PC-9 (cell line): Measurements from ENCODE around the gene XKR8. TPM values are rescaled to one million over a fixed set of nuclear protein-coding genes. Genes with fewer than 3 reads are reported as not detected.

Experiments
- Bru-seq: library from RNA; stranded (reverse); fragments of 400-500 nt; gene quantifications from one replicate; lab custom pipeline; 2021; lab: Mats Ljungman, UMichigan
- BruChase-seq, 2 experiments: library from RNA; stranded (reverse); fragments of 400-500 nt; gene quantifications; one replicate each; lab custom pipeline; 2021; lab: Mats Ljungman, UMichigan
- BruUV-seq: library from RNA; stranded (reverse); fragments of 400-500 nt; replicated peaks from 2 replicates; lab custom pipeline; 2021; lab: Mats Ljungman, UMichigan
- CTCF ChIA-PET: fragments of 300-600 bp; sonication (Branson Sonifier 250); formaldehyde crosslinking; loops from one replicate; lab custom pipeline; 2022; ENCODE audit warnings: antibody characterized with exemption; lab: Charles Lee
- POLR2A ChIA-PET: fragments of 300-600 bp; sonication (Branson Sonifier 250); formaldehyde crosslinking; loops from one replicate; lab custom pipeline; 2022; ENCODE audit warnings: antibody characterized with exemption; ENCODE audit not compliant: unreplicated experiment; lab: Charles Lee
- DNase-seq, 2 experiments: peaks; one replicate each; pipeline versions ENCODE4 v3.0.0 to v3.0.0-alpha.2; 2015 to 2022; ENCODE audit warnings: mixed read lengths in 1 of 2
- H2AFZ ChIP-seq: fragments of 200-600 bp; sonication (generic); 2 replicates; pipeline ENCODE4 v1.8.1; 2017; ENCODE audit warnings: antibody characterized with exemption
- H3F3A ChIP-seq: fragments of 200-600 bp; sonication (generic); 2 replicates; pipeline ENCODE4 v1.8.1; 2017; ENCODE audit warnings: antibody characterized with exemption, mild to moderate bottlenecking, low read depth; ENCODE audit not compliant: insufficient read depth
- H3K27ac ChIP-seq: fragments of 200-600 bp; sonication (generic); 2 replicates; pipeline ENCODE4 v1.6.1; 2016; ENCODE audit warnings: mixed run types
- H3K27me3 ChIP-seq: fragments of 200-600 bp; sonication (generic); 2 replicates; pipeline ENCODE4 v1.6.1; 2016; ENCODE audit warnings: low read depth, mixed run types; ENCODE audit not compliant: insufficient read depth
- H3K36me3 ChIP-seq: fragments of 200-600 bp; sonication (generic); 2 replicates; pipeline ENCODE4 v1.6.1; 2016; ENCODE audit warnings: low read depth, mixed run types
- H3K4me1 ChIP-seq: fragments of 200-600 bp; sonication (generic); replicated peaks from 2 replicates; pipeline ENCODE4 v1.6.1; 2016; ENCODE audit warnings: mixed run types; ENCODE audit not compliant: insufficient read depth
- H3K4me2 ChIP-seq: fragments of 200-600 bp; sonication (generic); 2 replicates; pipeline ENCODE4 v1.6.1; 2017; ENCODE audit warnings: mixed run types
- H3K4me3 ChIP-seq: fragments of 200-600 bp; sonication (generic); 2 replicates; pipeline ENCODE4 v1.6.1; 2016; ENCODE audit warnings: mixed run types
- H3K79me2 ChIP-seq: fragments of 200-600 bp; sonication (generic); 2 replicates; pipeline ENCODE4 v1.6.1; 2017; ENCODE audit warnings: low read depth, mixed run types
- H3K9me2 ChIP-seq: fragments of 200-600 bp; sonication (generic); 2 replicates; pipeline ENCODE4 v1.8.1; 2017; ENCODE audit warnings: mild to moderate bottlenecking; ENCODE audit not compliant: insufficient read depth
- H3K9me3 ChIP-seq: fragments of 200-600 bp; sonication (generic); 2 replicates; pipeline ENCODE4 v1.8.1; 2016; ENCODE audit warnings: low read depth; ENCODE audit not compliant: insufficient read depth
- H4K20me1 ChIP-seq: fragments of 200-600 bp; sonication (generic); 2 replicates; pipeline ENCODE4 v1.8.1; 2017; ENCODE audit not compliant: insufficient read depth
- EZH2 ChIP-seq: fragments of 200-600 bp; sonication (generic); IDR thresholded peaks from 2 replicates; pipeline ENCODE4 v1.8.0; 2017; ENCODE audit warnings: antibody characterized with exemption, low read depth
- intact Hi-C: fragments of 100-400 bp; cut with micrococcal nuclease; formaldehyde crosslinking; loops from one replicate; pipeline ENCODE4 v1.10.0; 2022; ENCODE audit not compliant: unreplicated experiment
- long read RNA-seq: library from polyadenylated mRNA; stranded (forward); transcript quantifications from one replicate; pipeline ENCODE4 v2.0.0, GENCODE V29; 2022
- total RNA-seq: library from RNA; stranded (reverse); gene quantifications from 2 replicates; pipeline ENCODE4 v1.2.3, GENCODE V29; 2021
- TF ChIP-seq, protein P1 (sequence below): fragments of 200-600 bp; sonication (generic); conservative IDR thresholded peaks from 2 replicates; pipeline ENCODE4 v1.6.1; 2017; ENCODE audit warnings: mixed run types, antibody characterized with exemption, mild to moderate bottlenecking, moderate library complexity

Gene XKR8, protein sequence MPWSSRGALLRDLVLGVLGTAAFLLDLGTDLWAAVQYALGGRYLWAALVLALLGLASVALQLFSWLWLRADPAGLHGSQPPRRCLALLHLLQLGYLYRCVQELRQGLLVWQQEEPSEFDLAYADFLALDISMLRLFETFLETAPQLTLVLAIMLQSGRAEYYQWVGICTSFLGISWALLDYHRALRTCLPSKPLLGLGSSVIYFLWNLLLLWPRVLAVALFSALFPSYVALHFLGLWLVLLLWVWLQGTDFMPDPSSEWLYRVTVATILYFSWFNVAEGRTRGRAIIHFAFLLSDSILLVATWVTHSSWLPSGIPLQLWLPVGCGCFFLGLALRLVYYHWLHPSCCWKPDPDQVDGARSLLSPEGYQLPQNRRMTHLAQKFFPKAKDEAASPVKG
- total RNA-seq (4.9 and 5.7 TPM in 2 replicates), Bru-seq, nascent RNA (percentile 42 among the genes with signal in this experiment), BruChase-seq, experiment 1, labeled RNA remaining after a 2-hour chase (percentile 53 among the genes with signal in this experiment), BruChase-seq, experiment 2, labeled RNA remaining after a 6-hour chase (percentile 57 among the genes with signal in this experiment)
- long read RNA-seq, transcript XKR8-201 (3 exons, 2,692 nt) = major isoform, 10 of 14 reads
- long read RNA-seq, partial matches to known transcripts = 2 of 14 reads
- long read RNA-seq, other reads (novel, unspliced or antisense) = 2 of 14 reads

DNA sequence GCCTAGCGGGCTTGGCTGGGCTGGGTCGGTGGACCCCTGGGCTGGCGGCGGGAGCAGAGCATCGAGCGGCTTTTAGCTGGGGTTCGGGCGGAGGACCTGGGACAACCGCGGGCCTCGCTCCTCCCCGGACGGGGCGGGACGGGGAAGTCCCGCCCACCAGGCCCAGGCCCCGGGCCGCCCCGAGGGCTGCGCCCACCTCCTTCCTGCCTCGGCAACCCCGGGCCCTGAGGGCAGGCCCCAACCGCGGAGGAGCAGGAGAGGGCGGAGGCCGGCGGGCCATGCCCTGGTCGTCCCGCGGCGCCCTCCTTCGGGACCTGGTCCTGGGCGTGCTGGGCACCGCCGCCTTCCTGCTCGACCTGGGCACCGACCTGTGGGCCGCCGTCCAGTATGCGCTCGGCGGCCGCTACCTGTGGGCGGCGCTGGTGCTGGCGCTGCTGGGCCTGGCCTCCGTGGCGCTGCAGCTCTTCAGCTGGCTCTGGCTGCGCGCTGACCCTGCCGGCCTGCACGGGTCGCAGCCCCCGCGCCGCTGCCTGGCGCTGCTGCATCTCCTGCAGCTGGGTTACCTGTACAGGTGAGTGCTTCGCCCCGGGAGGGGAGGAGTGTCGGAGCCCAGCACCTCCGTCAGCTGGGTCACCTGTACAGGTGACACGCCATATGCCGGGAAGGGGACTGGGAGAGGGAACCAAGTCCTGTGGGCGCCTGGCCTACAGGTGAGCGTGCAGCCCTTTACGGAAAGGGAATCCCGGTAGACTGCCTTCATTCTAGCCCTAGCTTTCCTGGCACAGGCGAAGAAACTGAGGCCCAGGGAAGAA is at the start of gene XKR8:
Gene XKR8, plus strand, starts transcription at position 182 of the 812 bp plus-strand sequence. Its CDS starts 97 bp downstream, at position 279.
- Histone ChIP-seq H3F3A (peaks cover 14% of the 10 kb centered on the region; the same call in 1 of the 2 replicates), H3K9me2 (no peaks in the 10 kb centered on the region), H3K79me2 (no peaks in the 10 kb centered on the region), H3K27ac (peak within 1 kb of the TSS; percentile 61), H4K20me1 (no peaks in the 10 kb centered on the region), H3K9me3 (no peaks in the 10 kb centered on the region), H3K36me3 (no peaks in the 10 kb centered on the region), H2AFZ (peak within 1 kb of the TSS; percentile 99), H3K4me2 (peak within 1 kb of the TSS; percentile 92), H3K27me3 (no peaks in the 10 kb centered on the region), H3K4me1 (peaks cover 14% of the 10 kb centered on the region; the same call in 1 of the 2 replicates), H3K4me3 (peak within 1 kb of the TSS; percentile 67)
- no peak for TF ChIP-seq EZH2
- TF ChIP-seq, protein P1, sequence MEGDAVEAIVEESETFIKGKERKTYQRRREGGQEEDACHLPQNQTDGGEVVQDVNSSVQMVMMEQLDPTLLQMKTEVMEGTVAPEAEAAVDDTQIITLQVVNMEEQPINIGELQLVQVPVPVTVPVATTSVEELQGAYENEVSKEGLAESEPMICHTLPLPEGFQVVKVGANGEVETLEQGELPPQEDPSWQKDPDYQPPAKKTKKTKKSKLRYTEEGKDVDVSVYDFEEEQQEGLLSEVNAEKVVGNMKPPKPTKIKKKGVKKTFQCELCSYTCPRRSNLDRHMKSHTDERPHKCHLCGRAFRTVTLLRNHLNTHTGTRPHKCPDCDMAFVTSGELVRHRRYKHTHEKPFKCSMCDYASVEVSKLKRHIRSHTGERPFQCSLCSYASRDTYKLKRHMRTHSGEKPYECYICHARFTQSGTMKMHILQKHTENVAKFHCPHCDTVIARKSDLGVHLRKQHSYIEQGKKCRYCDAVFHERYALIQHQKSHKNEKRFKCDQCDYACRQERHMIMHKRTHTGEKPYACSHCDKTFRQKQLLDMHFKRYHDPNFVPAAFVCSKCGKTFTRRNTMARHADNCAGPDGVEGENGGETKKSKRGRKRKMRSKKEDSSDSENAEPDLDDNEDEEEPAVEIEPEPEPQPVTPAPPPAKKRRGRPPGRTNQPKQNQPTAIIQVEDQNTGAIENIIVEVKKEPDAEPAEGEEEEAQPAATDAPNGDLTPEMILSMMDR = peak; percentile 44; the same call in 1 of the 2 replicates
- ChIA-PET CTCF (interaction anchor here (0.6 to 1.0 kb wide), 3 partner anchors 19 to 104 kb away, joined by 3 read pairs; no protein-coding TSS in a partner anchor), POLR2A (interaction anchor here (0.6 kb wide), 1 partner anchor 1065 kb away, joined by 5 read pairs; no protein-coding TSS in a partner anchor)
- intact Hi-C loops = loop anchor here (1.0 kb wide), 1 partner anchor 8 kb away; no protein-coding TSS in a partner anchor
- DNase-seq = peak; percentile 56 to 88
- BruUV-seq = no TSS peak

DNA sequence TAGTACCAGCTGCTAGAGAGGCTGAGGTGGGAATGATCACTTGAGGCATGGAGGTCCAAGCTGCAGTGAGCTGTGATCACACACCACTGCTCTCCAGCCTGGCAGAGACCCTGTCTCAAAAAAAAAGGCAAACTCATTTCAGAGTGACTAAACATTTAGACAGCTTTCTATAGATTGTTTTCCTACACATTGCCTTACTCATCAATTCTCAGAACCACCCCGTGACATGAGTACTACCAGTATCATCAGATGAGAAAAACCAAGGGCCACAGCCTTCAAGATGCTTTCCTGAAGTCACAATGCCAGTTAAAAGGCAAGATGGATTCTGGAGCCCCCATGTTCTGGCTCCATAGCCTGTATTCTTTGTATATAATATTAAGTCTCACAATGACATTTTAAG is 47.3 kb upstream of the XKR8 start:
- Histone ChIP-seq H3K27ac (no peak overlapping the region), H4K20me1 (no peaks in the 10 kb centered on the region), H3K79me2 (peaks cover 9% of the 10 kb centered on the region), H3F3A (peaks cover 5% of the 10 kb centered on the region; the same call in 1 of the 2 replicates), H3K27me3 (no peaks in the 10 kb centered on the region), H3K9me3 (no peaks in the 10 kb centered on the region), H3K4me3 (no peak overlapping the region), H2AFZ (no peak overlapping the region), H3K36me3 (no peaks in the 10 kb centered on the region), H3K4me1 (no peaks in the 10 kb centered on the region), H3K9me2 (no peaks in the 10 kb centered on the region), H3K4me2 (no peak overlapping the region)
- no TSS peak for BruUV-seq
- intact Hi-C loops = no loop called here
- no peak for TF ChIP-seq EZH2
- TF ChIP-seq, protein P1 = no peak
- POLR2A ChIA-PET = no interaction called here
- CTCF ChIA-PET = interaction anchor here (0.6 kb wide), 1 partner anchor 201 kb away, joined by 6 read pairs; no protein-coding TSS in a partner anchor
- DNase-seq = no peak
